Left renal cortex interstitium (tissue), 4 donors: Measurements from ENCODE around the gene SRP72. TPM values are rescaled to one million over a fixed set of nuclear protein-coding genes. Genes with fewer than 3 reads are reported as not detected.
"Not testable (repeated sequence)": the region's sequence is repeated elsewhere in the genome, so short reads cannot be mapped to it uniquely, and the experiment has no call there.

Experiments
- DNase-seq, 4 donors: peaks; one replicate each; pipeline ENCODE4 v3.0.0-alpha.2; 2013; ENCODE audit warnings: low read depth in 4 of 4, low spot score in 2 of 4, missing footprints in 1 of 4
- polyA plus RNA-seq, 4 donors: library from polyadenylated mRNA; unstranded; fragments of 120-200 nt; gene quantifications; one replicate each; pipeline ENCODE4 v1.2.1, GENCODE V29; 2013; ENCODE audit not compliant: insufficient read length in 4 of 4

The SRP72 gene
- polyA plus RNA-seq: 100 to 1,000 TPM; 118 to 128 (median 125) TPM

GRCh38 chr4:56467284-56468096 lies at the start of gene SRP72:
SRP72 (plus strand) TSS chr4:56467617; CDS start chr4:56467636, 19 bp downstream.
- DNase-seq: peak; percentile 69 to 88 (median 80)

GRCh38 chr4:56424176-56424575 lies 43.2 kb upstream of the SRP72 start:
- no peak for DNase-seq

- DNase-seq: no peak
These were observed 42.5 kb upstream of the SRP72 start for GRCh38 chr4:56424697-56425514.

- no peak for DNase-seq
These were observed 41.9 kb upstream of the SRP72 start for GRCh38 chr4:56425518-56425917.

- no peak for DNase-seq
These were observed 41.1 kb upstream of the SRP72 start for GRCh38 chr4:56426273-56426672.

- DNase-seq: no peak
These were observed 40.2 kb upstream of the SRP72 start for GRCh38 chr4:56427179-56427578.

GRCh38 chr4:56430203-56430602 lies 37.2 kb upstream of the SRP72 start:
- DNase-seq: no peak

GRCh38 chr4:56433280-56433679 lies 34.1 kb upstream of the SRP72 start:
- no peak for DNase-seq

GRCh38 chr4:56434599-56435139 lies 32.7 kb upstream of the SRP72 start:
- peak in 2 of 4 donors; percentile 15 to 28 for DNase-seq

GRCh38 chr4:56435140-56435926 lies 32.1 kb upstream of the SRP72 start, which contains the start of gene PPAT:
PPAT (minus strand) TSS chr4:56435615; CDS start chr4:56435477, 138 bp downstream.
- peak in 3 of 4 donors; percentile 94 to 96 (median 96) for DNase-seq

GRCh38 chr4:56438766-56439165 lies 28.7 kb upstream of the SRP72 start:
- no peak for DNase-seq

- DNase-seq: no peak
These were observed 26.4 kb upstream of the SRP72 start for GRCh38 chr4:56440983-56441382.

GRCh38 chr4:56444719-56445118 lies 22.7 kb upstream of the SRP72 start:
- no peak for DNase-seq

- no peak for DNase-seq
These were observed 21.7 kb upstream of the SRP72 start for GRCh38 chr4:56445699-56446098.

GRCh38 chr4:56448301-56448700 lies 19.1 kb upstream of the SRP72 start:
- no peak for DNase-seq

- DNase-seq: not testable (repeated sequence)
These were observed 17.9 kb upstream of the SRP72 start for GRCh38 chr4:56449475-56449874.

- no peak for DNase-seq
These were observed 17.1 kb upstream of the SRP72 start for GRCh38 chr4:56450342-56450741.

- no peak for DNase-seq
These were observed 7.3 kb upstream of the SRP72 start for GRCh38 chr4:56460085-56460484.

- no peak for DNase-seq
These were observed 5.3 kb upstream of the SRP72 start for GRCh38 chr4:56462157-56462556.

GRCh38 chr4:56463711-56464110 lies 3.7 kb upstream of the SRP72 start:
- DNase-seq: no peak
